ENCODE data around the gene TMEM40.

TMEM40 gene

DNA sequence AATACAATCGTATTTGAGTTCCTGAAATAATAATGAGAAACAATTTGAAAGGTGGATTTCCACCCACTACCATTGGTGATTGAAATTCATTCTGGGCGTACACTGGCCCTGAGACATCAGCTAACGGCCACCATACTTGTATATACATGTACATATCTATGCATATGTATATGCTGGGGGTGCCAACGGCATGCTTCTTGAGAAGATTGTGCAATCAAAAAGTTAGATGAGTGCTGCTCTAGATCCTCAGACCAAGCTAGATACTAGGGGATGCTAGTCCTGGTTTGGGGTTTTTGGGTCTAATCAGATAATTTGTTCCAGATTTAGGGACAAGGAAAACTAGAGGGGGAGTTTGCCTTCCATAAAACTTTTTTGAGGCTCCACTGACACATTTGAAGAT, 2.9 kb downstream of the TMEM40 start:
- Histone ChIP-seq H3F3A (ENCODE audit: low read depth) (no peaks in the 10 kb centered on the region), H3K9ac (ENCODE audit: low read depth, low read length, poor library complexity, severe bottlenecking) (no peak overlapping the region), H2AFZ (ENCODE audit: low read length) (no peak overlapping the region), H3K4me3 (ENCODE audit: low read length, poor library complexity, severe bottlenecking) (no peak overlapping the region), H3K9me2 (replicated peaks; ENCODE audit: low read depth, low read length) (no peaks in the 10 kb centered on the region), H3K79me2 (ENCODE audit: insufficient read depth, low read length) (no peaks in the 10 kb centered on the region), H4K20me1 (ENCODE audit: insufficient read depth, low read length, poor library complexity, severe bottlenecking) (no peaks in the 10 kb centered on the region), H3K9me3 (ENCODE audit: insufficient read depth, low read depth, low read length) (no peaks in the 10 kb centered on the region), H3K4me2 (ENCODE audit: low read depth, low read length, poor library complexity, severe bottlenecking) (no peak overlapping the region), H3K36me3 (ENCODE audit: insufficient read depth, low read length) (no peaks in the 10 kb centered on the region), H3K27me3 (ENCODE audit: insufficient read depth, low read length, poor library complexity, severe bottlenecking) (no peaks in the 10 kb centered on the region), H3K4me1 (ENCODE audit: insufficient read depth, low read length, poor library complexity, severe bottlenecking) (peaks cover 4% of the 10 kb centered on the region)
- no peak for TF ChIP-seq EZH2phosphoT487 (IDR thresholded peaks at IDR 0.05; ENCODE audit: borderline replicate concordance)
- TF ChIP-seq, protein P1, sequence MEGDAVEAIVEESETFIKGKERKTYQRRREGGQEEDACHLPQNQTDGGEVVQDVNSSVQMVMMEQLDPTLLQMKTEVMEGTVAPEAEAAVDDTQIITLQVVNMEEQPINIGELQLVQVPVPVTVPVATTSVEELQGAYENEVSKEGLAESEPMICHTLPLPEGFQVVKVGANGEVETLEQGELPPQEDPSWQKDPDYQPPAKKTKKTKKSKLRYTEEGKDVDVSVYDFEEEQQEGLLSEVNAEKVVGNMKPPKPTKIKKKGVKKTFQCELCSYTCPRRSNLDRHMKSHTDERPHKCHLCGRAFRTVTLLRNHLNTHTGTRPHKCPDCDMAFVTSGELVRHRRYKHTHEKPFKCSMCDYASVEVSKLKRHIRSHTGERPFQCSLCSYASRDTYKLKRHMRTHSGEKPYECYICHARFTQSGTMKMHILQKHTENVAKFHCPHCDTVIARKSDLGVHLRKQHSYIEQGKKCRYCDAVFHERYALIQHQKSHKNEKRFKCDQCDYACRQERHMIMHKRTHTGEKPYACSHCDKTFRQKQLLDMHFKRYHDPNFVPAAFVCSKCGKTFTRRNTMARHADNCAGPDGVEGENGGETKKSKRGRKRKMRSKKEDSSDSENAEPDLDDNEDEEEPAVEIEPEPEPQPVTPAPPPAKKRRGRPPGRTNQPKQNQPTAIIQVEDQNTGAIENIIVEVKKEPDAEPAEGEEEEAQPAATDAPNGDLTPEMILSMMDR (conservative IDR thresholded peaks at IDR 0.05; ENCODE audit: low read length), result no peak

DNA sequence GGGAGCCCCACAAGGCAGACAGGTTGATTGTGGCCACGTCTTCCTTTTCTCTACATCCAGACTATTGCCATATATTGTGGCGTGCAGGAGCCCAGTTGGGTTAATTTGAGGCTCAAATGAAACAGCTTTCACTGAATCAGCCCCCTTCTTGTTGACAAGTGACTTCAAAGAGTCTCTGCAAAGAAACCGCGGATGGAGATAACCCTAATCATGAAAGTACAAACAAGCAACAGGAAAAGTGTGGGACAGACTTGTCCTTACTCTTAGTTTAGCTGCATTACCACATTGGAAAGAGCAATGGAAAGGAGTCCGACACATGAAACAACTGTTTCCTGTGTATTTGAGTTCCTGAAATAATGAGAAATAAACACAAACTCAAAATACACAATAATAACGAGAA, 3.3 kb downstream of the TMEM40 start:
- H3K79me2 ChIP-seq (ENCODE audit: insufficient read depth, low read length), result no peaks in the 10 kb centered on the region
- no peak for TF ChIP-seq EZH2phosphoT487 (IDR thresholded peaks at IDR 0.05; ENCODE audit: borderline replicate concordance)
- TF ChIP-seq, protein P1 (conservative IDR thresholded peaks at IDR 0.05; ENCODE audit: low read length), result no peak
- H3K4me2 ChIP-seq (ENCODE audit: low read depth, low read length, poor library complexity, severe bottlenecking), result no peak overlapping the region
- no peaks in the 10 kb centered on the region for H3K9me2 ChIP-seq (replicated peaks; ENCODE audit: low read depth, low read length)
- no peaks in the 10 kb centered on the region for H3K9me3 ChIP-seq (ENCODE audit: insufficient read depth, low read depth, low read length)
- no peak overlapping the region for H3K9ac ChIP-seq (ENCODE audit: low read depth, low read length, poor library complexity, severe bottlenecking)
- no peak overlapping the region for H2AFZ ChIP-seq (ENCODE audit: low read length)
- peaks cover 4% of the 10 kb centered on the region for H3K4me1 ChIP-seq (ENCODE audit: insufficient read depth, low read length, poor library complexity, severe bottlenecking)
- no peaks in the 10 kb centered on the region for H4K20me1 ChIP-seq (ENCODE audit: insufficient read depth, low read length, poor library complexity, severe bottlenecking)
- no peaks in the 10 kb centered on the region for H3K36me3 ChIP-seq (ENCODE audit: insufficient read depth, low read length)
- H3K27me3 ChIP-seq (ENCODE audit: insufficient read depth, low read length, poor library complexity, severe bottlenecking), result no peaks in the 10 kb centered on the region
- H3F3A ChIP-seq (ENCODE audit: low read depth), result no peaks in the 10 kb centered on the region
- H3K4me3 ChIP-seq (ENCODE audit: low read length, poor library complexity, severe bottlenecking), result no peak overlapping the region

DNA sequence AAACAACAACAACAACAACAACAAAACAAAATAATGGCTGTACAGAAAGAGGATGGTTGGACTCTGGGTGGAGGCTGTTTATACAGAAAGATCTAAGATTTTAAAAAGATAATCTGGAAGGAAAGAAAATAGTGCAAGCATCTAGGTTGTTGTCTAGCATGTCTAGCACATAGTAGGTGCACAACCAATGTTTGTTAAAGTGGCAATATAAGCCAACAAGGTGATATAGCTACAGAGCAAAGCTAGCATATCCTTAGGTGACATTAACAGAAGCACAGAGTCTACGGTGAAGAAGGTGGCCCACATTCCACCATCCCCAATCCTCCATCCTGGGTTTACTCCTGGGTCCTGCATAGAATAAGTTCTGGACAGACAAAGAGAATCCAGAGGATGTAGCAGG, 4.7 kb downstream of the TMEM40 start:
- Histone ChIP-seq H3K9ac (ENCODE audit: low read depth, low read length, poor library complexity, severe bottlenecking) (no peak overlapping the region), H2AFZ (ENCODE audit: low read length) (no peak overlapping the region), H3K79me2 (ENCODE audit: insufficient read depth, low read length) (no peaks in the 10 kb centered on the region), H3K9me2 (replicated peaks; ENCODE audit: low read depth, low read length) (no peaks in the 10 kb centered on the region), H3K4me1 (ENCODE audit: insufficient read depth, low read length, poor library complexity, severe bottlenecking) (no peaks in the 10 kb centered on the region), H3K36me3 (ENCODE audit: insufficient read depth, low read length) (no peaks in the 10 kb centered on the region), H3K4me3 (ENCODE audit: low read length, poor library complexity, severe bottlenecking) (no peak overlapping the region), H3K4me2 (ENCODE audit: low read depth, low read length, poor library complexity, severe bottlenecking) (no peak overlapping the region), H3K27me3 (ENCODE audit: insufficient read depth, low read length, poor library complexity, severe bottlenecking) (no peaks in the 10 kb centered on the region), H3K9me3 (ENCODE audit: insufficient read depth, low read depth, low read length) (no peaks in the 10 kb centered on the region), H3F3A (ENCODE audit: low read depth) (no peaks in the 10 kb centered on the region), H4K20me1 (ENCODE audit: insufficient read depth, low read length, poor library complexity, severe bottlenecking) (no peaks in the 10 kb centered on the region)
- TF ChIP-seq, protein P1 (conservative IDR thresholded peaks at IDR 0.05; ENCODE audit: low read length), result no peak
